Left renal cortex interstitium (tissue), 4 donors: ENCODE results near the gene MAST4. TPM values are rescaled to one million over a fixed set of nuclear protein-coding genes. Genes with fewer than 3 reads are reported as not detected.

Source experiments
- DNase-seq, 4 donors: peaks; one replicate each; pipeline ENCODE4 v3.0.0-alpha.2; 2013; ENCODE audit warnings: low read depth in 4 of 4, low spot score in 2 of 4, missing footprints in 1 of 4
- polyA plus RNA-seq, 4 donors: library from polyadenylated mRNA; unstranded; fragments of 120-200 nt; gene quantifications; one replicate each; pipeline ENCODE4 v1.2.1, GENCODE V29; 2013; ENCODE audit not compliant: insufficient read length in 4 of 4

The MAST4 gene
- polyA plus RNA-seq, 4 donors = 13.5 to 18.7 (median 16.1) TPM

DNA sequence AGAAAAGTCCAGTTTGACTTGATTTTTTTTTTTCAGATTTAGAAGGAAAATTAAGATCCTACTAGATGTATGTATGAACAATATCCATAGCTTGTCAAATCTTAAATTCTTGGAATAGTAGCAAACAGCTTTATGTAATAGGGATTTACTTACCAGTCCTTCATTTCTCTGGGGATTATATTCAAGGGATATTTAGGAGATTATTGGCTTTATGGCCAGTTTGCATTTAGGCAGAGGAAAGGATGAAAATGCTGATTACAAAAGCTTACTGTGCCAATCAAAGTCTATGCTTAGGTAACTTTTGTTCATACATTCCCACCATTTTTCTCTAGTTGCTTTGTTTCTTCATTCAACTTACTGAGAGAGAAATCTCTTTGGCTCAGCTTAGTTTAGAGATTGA is 47.9 kb downstream of the MAST4 start:
- no peak for DNase-seq

DNA sequence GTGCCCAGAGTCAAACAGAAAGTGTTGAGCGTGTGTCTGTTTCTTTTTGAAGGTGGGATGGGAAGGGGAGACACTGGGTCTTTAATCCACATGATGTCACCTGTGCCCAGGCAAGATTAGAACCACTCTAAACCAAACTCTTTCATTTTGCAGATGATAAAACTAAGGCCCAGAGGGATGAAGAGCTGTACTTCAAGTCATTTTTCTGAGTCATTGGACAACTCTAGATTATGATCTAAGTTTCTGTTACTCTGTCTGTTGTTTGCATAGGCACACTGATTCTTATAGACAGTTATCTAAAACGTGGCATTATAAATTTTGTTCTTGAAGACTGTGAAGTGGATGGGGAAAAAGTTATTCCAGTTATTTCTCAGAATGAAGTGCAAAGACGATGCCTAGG is 48.8 kb downstream of the MAST4 start:
- DNase-seq = no peak

DNA sequence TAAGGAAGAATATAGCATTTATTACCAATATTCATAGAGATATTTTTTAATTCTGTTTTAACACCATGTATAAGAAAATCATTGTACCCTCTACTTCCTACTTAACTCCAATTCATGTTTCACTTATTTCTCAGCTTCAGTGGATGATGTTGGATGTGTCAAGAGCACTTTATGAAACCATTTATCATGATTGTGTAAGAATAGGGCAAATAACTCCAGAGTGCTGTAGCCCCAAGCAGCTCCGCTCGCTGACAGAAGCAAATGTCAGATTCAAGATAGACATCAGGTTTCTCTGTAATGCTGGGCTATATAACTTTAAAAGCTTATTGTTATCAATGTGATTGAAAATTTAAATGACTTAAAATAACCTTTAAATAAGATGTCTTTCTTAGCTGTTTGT is 50.4 kb downstream of the MAST4 start:
- DNase-seq = no peak

DNA sequence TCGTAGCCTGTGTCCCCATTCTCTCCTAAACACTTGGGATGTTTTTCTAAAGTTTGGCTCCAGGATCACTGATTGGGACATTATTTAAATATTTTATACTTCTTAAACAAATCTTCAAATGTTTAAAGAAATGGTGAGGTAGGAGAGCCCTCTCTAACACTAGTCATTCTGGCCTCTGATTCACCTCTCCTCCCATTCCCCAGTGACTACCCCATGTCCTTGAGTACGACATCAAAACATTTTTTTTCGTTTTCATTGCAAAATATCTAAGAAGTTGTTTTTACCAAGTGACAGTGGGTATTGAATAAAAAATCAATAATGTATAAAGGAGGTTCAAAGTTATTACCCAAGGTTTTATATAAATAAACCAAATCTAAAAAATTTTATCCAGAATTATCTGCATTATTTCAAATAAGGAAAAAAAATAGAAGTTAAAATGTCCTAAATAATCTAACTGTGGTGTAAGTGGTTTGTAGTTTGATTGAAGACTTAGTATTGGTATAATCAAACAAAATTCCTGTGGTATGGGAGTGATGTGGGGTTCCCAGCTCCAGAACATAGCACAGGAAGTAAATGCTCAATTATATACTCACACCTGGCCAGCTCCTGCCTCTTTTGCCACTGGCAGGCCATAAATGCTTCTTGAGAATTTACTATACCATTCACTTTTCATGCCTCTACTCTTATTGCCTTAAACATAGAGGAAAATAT is 51.1 kb downstream of the MAST4 start:
- no peak for DNase-seq

DNA sequence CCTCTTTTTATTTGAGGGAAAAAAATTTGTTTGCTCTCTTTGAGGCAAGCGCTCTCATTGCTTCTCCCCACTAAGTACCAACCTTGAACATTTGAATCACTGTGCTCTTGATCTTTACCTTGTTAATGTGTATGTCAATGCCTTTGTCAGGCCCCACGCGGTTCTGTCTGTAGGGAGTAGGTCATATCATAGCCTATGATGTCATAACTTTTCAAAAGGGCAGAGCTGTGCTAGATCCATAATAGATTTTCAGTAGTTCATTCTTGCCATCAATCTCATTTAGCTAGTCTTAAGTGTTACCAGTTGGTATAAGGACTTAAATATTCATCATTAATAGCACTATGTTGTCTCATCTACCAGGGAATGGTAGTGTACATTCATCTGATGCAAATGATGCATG is 56.6 kb downstream of the MAST4 start:
- DNase-seq = no peak

DNA sequence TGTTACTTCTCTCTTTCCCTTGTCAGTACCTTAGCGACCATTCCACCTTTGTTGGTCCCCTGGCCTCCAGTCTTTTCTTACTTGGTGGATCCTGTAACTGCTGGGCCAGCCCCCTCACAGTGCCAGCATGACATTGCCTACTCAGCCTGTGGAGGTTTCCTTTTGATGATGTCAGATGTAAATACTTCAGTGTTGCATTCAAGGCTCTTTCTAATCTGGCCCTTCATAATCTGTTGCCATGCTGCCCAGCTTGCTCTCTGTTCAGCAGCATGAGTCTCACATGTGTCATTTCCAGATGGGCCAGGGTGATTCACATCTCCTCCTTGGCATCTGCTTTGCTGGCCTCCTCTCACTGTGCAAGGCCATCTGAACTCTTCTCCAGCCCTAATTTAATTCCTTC is 57.1 kb downstream of the MAST4 start:
- no peak for DNase-seq

DNA sequence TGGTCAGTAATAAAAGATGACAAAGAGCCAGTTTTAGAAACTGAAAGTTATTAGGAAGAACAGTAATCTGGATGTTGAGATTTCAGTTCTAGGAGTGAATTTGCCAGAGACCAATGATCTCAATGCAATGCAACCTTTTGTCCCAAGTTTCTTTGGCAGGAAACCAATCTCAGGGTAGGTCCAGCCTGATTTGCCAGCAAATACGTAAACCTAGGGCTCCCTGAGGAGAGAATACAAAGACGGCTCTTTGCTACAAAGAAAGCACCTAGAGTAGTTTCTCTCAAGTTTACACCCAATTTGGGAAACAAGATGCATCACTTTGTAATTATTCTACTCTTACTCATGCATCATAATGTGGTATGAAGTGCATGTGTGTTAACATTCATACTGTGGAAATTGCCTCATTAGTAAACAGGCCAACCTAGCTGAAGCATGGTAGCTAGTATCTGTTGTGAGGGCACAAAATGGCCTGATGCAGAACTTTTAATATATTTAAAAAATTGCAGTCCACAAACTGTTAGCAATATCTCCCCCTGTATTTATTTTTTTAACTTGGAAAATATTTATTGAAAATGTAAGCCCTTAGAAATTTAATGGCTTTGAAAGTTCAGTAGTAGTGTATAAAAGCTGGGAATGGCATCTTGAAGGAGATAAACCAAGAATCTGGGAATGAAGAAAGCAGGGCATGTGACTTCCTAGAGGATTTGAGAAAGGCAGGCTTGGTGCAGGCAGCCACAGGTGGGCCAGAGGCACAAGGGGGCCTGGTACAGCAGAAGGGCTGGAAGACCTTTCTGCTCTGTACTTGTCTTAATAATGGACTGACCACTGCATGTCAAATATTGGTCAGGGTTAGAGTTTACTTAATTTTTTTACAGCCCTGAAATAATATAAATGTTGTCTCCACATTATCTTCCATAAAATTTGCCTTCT is 59.5 kb downstream of the MAST4 start:
- DNase-seq = no peak

DNA sequence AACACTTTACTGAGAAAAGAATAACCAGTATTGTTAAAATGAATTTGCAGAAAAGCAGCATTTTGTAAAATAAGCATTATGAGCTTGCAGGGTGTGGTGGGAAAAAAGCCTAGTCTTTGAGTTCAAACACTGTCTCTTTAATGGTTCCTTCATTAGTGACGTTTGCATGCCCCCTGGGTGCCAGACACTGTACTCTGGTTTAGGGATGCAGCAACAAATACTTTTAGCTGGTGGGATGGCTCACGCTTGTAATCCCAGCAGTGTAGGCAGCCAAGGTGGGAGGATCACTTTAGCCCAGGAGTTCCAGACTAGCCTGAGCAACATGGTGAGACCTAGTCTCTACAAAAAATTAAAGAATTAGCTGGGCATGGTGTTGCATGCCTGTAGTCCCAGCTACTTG is 62.3 kb downstream of the MAST4 start:
- no peak for DNase-seq

DNA sequence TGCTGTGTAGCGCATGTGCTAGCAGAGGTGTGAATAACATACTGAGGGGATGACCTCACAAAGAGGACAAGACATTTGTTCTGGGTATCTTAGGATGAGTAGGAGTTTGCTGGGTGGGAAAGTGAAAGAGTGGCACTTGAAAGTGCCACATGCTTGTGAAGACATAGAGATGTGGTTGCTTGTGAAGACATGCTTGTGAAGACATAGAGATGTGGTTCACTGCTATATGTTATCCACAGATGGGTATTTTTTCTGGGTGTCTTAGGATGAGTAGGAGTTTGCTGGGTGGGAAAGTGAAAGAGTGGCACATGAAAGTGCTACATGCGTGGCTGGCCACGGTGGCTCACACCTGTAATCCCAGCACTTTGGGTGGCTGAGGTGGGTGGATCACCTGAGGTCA is 63.6 kb downstream of the MAST4 start:
- DNase-seq = no peak

DNA sequence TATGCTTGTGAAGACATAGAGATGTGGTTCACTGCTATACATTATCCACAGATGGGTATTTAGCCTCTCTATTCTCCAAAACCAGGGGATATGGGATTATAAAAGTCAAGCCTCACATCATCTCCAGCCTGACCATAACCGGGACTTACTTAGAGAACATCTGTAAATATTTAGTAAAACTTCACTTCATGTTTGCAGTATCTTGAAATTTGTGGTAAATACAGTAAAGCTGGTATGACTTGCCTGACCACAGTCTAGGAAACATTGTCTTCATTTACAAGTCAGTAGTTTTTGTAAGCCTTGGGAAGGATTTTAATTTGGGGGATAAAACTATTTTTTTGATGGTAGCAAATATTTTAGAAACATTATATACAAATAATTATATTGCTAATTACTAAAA is 64.2 kb downstream of the MAST4 start:
- no peak for DNase-seq

DNA sequence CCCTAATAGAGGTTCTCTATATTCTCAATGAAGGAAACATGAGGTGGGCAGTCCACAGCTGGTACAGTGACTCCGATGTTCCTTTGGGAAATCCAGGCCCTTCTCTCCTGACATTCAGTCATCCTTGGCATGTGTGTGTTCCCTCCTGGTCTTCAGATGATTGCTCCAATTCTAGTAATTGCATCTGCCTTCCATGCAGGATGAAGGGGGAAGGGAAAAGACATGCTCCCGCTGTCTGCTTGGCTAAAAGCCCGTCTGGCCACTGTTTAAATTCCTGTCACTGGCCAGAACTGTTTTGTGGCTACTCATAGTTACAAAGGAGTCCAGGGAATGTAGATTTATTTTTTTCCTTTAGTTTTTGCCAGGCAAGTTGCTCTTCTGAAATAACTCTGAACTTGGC is 65.0 kb downstream of the MAST4 start:
- DNase-seq = no peak

DNA sequence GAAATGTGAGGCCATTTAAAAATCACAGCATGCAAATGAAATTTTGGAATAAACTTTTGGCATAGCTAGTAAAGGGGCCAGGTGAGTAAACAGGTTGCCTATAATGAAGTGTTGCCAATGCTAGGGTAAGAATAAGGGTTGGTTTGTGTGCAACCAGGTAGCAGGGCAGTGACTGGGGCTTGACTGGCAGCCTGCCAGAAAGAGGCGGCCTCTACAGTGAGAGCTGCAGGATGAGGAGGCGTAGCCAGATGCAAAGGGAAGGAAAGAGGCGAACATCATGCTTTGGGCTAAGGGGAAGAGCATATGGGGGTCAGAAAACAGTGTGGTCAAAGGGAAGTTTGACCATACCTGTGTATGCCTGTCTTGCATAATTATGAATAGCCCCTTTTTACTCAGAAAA is 70.6 kb downstream of the MAST4 start:
- DNase-seq = no peak

DNA sequence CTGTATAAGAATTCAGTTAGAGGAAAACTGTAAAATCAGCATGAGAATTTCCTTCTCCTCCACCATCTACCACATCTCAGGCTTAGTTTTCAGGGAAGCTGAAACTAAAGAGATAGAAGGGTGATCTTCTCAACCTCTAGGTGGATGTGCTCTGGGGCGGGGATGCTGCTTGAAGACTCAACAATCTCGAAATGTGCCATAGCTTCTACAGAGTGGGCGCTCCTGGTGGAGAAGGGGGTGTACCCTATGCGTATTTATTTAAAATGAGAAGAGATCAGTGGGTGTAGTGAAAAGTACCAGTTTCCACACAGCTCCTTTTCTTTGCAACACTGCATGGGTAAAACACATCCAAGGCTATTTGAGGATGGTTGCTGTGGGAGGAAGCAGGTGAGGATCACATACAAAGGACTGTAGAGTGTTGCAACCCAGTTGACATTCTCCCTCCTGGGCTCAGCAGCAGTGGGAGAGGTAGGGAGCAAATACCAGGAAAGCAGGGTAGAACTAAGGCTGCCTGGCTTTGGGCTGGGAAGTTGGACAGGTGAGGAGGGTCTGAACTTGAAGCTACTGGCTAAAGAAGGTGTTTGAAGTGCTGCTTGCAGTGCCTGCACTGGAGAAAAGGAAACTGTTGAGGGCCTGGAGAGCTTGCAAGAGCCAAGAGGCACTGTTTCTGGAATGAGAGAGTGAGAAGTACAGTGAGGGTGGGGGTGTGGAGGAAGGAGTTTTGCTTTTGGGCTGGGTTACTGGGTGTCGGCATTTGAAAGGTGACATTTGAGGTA is 73.1 kb downstream of the MAST4 start:
- DNase-seq = no peak

DNA sequence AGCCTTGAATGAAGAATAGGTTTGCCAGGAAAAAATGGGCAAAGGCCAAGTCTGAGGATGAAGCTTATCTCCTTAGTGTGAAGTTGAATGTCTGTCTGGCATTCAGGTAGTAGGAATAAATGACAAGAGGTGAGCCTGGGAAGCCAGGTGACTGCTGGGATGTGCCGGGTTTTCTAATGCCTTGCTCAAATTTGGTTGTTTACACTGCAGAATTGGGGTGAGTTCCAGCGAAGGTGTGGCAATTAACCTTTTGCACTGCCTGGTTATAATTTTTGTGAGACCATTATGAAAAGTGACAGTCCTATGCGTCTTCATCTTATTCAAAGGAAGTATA is 73.6 kb downstream of the MAST4 start:
- no peak for DNase-seq

DNA sequence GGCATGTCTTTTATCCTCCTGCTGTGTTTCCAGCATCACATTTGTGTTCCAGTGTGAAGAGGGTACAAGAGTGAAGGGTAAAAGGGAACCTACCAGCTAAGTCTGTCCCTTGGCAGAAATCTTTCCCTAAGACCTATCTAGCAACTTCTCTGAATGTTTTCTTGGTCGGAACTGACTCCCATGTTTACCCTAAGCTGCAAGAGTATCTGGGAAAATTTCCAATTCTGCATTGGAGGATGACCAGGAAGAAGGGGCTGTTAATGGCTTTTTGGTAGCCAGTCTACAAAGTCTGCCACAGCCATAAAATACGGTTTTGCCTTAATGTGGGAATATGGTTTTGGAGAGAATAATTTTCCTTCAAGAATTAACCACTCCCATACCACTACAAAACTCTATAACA is 75.1 kb downstream of the MAST4 start:
- no peak for DNase-seq

DNA sequence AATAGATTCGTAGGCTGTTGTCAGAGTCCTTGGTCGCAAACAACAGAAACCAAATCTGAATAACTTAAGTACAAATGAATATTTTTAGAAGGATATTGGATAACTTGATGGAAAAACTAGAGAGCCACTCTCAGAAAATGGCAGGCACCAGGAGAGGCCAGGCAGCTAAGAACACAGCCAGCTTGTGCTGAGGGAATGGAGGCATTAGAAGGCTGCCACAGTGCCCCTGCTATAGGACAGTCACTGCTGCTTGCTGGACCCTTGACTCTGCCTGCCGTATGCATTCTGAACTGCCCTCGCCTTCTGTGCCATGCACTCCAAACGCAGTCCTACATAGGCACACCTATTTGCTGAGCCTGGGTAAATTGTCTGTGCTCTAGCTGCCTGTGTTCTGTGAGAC is 78.6 kb downstream of the MAST4 start:
- DNase-seq = no peak

DNA sequence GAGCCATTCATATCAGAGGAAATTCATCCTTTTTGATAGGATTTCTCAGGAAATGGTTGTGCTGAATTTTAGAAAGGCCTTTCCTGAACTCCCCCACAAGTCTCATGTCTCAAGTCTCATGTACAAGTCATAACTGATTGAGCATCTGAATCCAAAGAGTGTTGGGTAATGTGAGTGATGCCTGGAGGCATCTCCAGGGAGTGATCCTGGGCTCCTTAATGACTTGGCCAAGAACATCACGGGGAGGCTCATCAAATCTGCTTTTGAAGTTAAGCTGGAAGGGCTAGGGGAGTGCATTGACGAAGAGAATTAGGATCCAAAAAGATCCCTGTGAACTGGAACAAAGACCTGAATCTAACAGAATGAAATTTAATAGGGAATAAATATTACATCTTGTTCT is 79.2 kb downstream of the MAST4 start:
- no peak for DNase-seq

DNA sequence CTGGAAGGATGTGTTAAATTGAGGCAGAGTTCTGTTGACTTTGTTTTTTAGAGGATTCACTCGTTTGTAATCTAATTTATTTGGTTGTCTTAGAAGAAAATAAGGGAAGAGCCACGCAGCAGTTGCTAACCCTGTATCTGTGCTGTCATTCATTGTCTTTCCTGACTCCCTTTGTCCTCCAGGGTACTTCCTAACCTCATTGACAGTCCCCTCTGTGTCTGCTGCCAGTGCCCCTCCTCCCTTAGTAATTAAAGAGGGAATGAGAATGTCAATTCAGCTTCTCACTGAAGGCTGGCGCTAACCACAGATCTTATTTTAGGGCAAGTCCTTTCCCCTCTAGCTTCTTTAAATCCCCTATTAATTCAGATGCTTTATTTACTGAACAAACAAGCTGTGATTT is 84.0 kb downstream of the MAST4 start:
- DNase-seq = no peak

DNA sequence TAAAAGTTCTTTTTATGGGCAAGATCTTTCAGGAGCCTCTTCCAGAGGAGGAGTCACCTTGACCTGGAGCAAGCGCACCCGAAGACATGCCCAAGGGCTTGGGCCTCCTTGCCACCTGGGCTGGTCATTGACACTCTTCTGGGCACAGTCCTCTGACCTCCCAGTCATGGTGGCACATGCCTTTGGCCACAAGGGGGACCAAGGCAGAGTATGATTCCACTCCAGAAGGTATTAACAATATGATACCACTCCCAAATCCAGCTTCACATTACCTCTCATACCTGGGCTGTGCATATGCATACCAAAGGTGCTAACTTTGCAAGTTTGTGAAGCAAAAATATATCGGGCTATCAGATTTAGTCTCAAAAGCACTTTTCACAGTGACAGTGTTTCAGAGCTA is 84.6 kb downstream of the MAST4 start:
- no peak for DNase-seq

DNA sequence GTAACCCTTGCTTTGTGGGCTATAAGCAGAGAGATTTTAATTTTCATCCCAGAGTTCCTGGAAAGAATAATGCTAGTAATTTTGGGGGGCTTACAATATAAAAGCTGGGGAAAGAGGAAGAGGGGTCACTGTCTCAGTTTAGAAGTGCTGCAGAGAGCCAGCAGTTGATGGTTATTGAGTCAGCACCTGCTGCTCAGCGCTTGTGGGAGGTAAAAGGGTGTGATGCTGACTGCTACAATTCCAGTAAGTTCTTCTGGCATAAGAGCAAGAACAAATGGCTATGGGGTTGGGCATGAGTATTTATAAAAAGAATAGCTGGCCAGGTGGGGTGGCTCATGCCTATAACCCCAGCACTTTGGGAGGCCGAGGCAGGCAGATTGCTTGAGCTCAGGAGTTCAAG is 88.5 kb downstream of the MAST4 start:
- no peak for DNase-seq

DNA sequence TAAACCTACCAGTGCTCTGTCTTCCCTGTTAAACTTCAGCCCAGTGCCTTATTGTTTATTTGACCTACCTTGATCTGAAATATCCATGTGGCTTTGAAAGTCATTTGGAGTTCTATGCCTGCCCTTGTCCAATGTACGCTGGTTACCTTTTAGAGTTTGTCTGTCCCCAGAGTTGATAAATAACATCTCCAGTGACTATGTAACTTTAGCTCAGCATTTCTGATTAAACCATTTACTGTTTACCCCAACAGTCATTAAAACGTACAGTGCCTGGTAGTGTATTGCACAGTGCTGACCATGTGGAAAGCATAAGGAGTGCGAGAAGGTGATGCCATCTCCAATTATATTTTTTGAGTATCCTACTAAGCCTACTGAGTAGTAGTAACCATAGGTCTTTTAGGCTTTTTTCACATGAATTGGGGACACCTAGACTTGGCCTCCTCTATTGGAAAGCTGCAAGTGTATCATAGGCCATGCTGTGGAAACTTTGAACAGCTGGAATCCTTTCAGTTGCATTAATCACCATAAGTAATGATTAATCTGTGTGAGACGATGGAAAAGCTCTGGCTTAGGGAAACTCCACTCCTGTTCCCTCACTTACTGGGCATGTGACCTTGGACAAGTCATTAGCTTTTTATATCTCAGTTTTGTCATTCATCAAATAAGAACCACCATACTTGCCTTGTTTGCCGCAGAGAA is 93.5 kb downstream of the MAST4 start:
- no peak for DNase-seq
